Astrocyte (in vitro differentiated cells and primary cell): Measurements from ENCODE around the gene KIF26B.

Experiments used
- EZH2 ChIP-seq: IDR thresholded peaks from 2 replicates; pipeline ENCODE4 v1.6.1; 2012; ENCODE audit warnings: mild to moderate bottlenecking, low read length, inconsistent platforms; ENCODE audit not compliant: insufficient read depth
- TF ChIP-seq, protein P1 (sequence below): IDR thresholded peaks from 2 replicates; pipeline ENCODE4 v1.5.1; 2011; ENCODE audit warnings: low read depth, mild to moderate bottlenecking, inconsistent platforms, low read length, moderate library complexity; ENCODE audit not compliant: insufficient read depth

DNA sequence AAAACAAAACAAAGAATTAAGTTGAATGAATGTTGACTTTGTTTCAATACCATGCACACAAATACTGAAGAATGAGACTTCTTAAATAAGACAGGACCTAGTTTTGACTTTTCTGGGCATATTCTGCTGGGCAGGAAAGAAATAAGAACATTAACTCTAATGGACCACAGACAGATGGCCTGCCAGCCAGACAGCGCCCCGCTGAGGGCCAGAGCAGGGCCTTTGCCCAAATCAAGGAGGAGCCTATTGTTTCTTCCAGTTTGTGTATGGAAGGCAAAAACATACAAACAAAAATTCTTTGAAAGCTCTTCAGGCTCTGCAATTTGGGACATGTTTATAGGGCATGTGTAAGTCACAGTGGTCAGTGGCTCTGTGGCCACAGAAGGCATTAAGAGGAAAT is 44.4 kb upstream of the KIF26B start:
- TF ChIP-seq, protein P1, sequence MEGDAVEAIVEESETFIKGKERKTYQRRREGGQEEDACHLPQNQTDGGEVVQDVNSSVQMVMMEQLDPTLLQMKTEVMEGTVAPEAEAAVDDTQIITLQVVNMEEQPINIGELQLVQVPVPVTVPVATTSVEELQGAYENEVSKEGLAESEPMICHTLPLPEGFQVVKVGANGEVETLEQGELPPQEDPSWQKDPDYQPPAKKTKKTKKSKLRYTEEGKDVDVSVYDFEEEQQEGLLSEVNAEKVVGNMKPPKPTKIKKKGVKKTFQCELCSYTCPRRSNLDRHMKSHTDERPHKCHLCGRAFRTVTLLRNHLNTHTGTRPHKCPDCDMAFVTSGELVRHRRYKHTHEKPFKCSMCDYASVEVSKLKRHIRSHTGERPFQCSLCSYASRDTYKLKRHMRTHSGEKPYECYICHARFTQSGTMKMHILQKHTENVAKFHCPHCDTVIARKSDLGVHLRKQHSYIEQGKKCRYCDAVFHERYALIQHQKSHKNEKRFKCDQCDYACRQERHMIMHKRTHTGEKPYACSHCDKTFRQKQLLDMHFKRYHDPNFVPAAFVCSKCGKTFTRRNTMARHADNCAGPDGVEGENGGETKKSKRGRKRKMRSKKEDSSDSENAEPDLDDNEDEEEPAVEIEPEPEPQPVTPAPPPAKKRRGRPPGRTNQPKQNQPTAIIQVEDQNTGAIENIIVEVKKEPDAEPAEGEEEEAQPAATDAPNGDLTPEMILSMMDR, result no peak
- no peak for TF ChIP-seq EZH2
